ENCODE measurements around the gene FMN2. TPM values are rescaled to one million over a fixed set of nuclear protein-coding genes. Genes with fewer than 3 reads are reported as not detected.

Gene FMN2
- total RNA-seq, 1 experiment from 2014 or later = 0.59 TPM

- H2AFZ ChIP-seq (ENCODE audit: low read length) = no peak overlapping the region
- H3K56ac ChIP-seq (ENCODE audit: insufficient read length, low read depth, low read length) = no peak overlapping the region
- no peak overlapping the region for H3K4ac ChIP-seq (ENCODE audit: low read depth, low read length)
- no peak overlapping the region for H3T11ph ChIP-seq (ENCODE audit: low read length)
- Mint-ChIP-seq H3K27me3 (ENCODE audit: low read depth) (no peaks in the 10 kb centered on the region; the same call in 1 of the 2 replicates), H3K4me3 (no peak overlapping the region), H3K4me1 (no peaks in the 10 kb centered on the region), H3K27ac (no peak overlapping the region), H3K9me3 (no peaks in the 10 kb centered on the region), H3K36me3 (ENCODE audit: insufficient read depth in 1 of 3, low read depth in 3 of 3) (no peaks in the 10 kb centered on the region)
- H3K4me2 ChIP-seq (ENCODE audit: insufficient read depth, insufficient read length, low read length) = no peak overlapping the region
- no peak overlapping the region for H3K23ac ChIP-seq (ENCODE audit: insufficient read length, low read depth, low read length)
- no peaks in the 10 kb centered on the region for H3K79me1 ChIP-seq (ENCODE audit: insufficient read depth, low read depth, low read length, poor library complexity, severe bottlenecking)
- H4K91ac ChIP-seq (ENCODE audit: insufficient read length, low read depth, low read length) = no peak overlapping the region
- no peak overlapping the region for H3K9ac ChIP-seq (ENCODE audit: extremely low read depth, insufficient read length, low read length)
- H4K20me1 ChIP-seq (ENCODE audit: control insufficient read depth, insufficient read depth, insufficient read length) = no peaks in the 10 kb centered on the region
- H2BK15ac ChIP-seq (ENCODE audit: low read depth, low read length) = no peak overlapping the region
- no peaks in the 10 kb centered on the region for H3K23me2 ChIP-seq (ENCODE audit: insufficient read length, low read depth, low read length, poor library complexity, severe bottlenecking)
- H3K79me2 ChIP-seq (ENCODE audit: insufficient read depth, low read length) = no peaks in the 10 kb centered on the region
- H2BK12ac ChIP-seq (ENCODE audit: insufficient read length, low read depth, low read length) = no peak overlapping the region
- TF ChIP-seq CTCF (conservative IDR thresholded peaks at IDR 0.05) = no peak
- no peak overlapping the region for H2BK120ac ChIP-seq (ENCODE audit: low read depth, low read length, poor library complexity, severe bottlenecking)
- no peak overlapping the region for H3K14ac ChIP-seq (ENCODE audit: insufficient read depth, low read length)
- H2BK5ac ChIP-seq (ENCODE audit: insufficient read length, low read length) = no peak overlapping the region
- no peaks in the 10 kb centered on the region for H3K9me3 ChIP-seq (ENCODE audit: control insufficient read depth, low read depth, low read length)
- WGBS (ENCODE audit: extremely low coverage, insufficient read length, low lambda C conversion rate) = no CpG with 5 or more reads among the region's 1 CpG
- no peak overlapping the region for H3K18ac ChIP-seq (ENCODE audit: insufficient read length, low read depth, low read length)
- H4K5ac ChIP-seq (ENCODE audit: insufficient read length, low read depth, low read length) = no peak overlapping the region
- H4K8ac ChIP-seq (replicated peaks; ENCODE audit: insufficient read length, low read depth, low read length) = no peak overlapping the region
- no peaks in the 10 kb centered on the region for H3K27me3 ChIP-seq (ENCODE audit: insufficient read depth, low read length)
- H3K27ac ChIP-seq (ENCODE audit: insufficient read length, low read depth, low read length) = no peak overlapping the region
- H2BK20ac ChIP-seq (ENCODE audit: low read depth, low read length, poor library complexity, severe bottlenecking) = no peak overlapping the region
- no peak overlapping the region for H2AK5ac ChIP-seq (ENCODE audit: insufficient read length, low read length)
- no peak for DNase-seq
- H3K4me1 ChIP-seq (ENCODE audit: insufficient read depth, low read length) = no peaks in the 10 kb centered on the region
Measured at GRCh38 chr1:240515505-240515904, 423.8 kb downstream of the FMN2 start.
